Measurements from ENCODE around the gene ZNF205. TPM values are rescaled to one million over a fixed set of nuclear protein-coding genes. Genes with fewer than 3 reads are reported as not detected.

The ZNF205 gene
- total and polyA plus RNA-seq, 2 donors (not counting 1 experiment from before 2014, with no cell fraction given) = 3.4 to 16.0 TPM

GRCh38 chr16:3118204-3118790 is 5.9 kb downstream of the ZNF205 start:
- no peak overlapping the region for H3K9ac ChIP-seq (ENCODE audit: insufficient read depth, low read length)
- H3K4me3 ChIP-seq (replicated peaks in 1 of 4; ENCODE audit: control extremely low read depth in 1 of 4, insufficient read depth in 1 of 4, low read depth in 3 of 4, low read length in 4 of 4) = no peak overlapping the region
- no peak overlapping the region for H2AFZ ChIP-seq (ENCODE audit: low read length)
- H3K9me3 ChIP-seq (ENCODE audit: control insufficient read depth, insufficient read depth, low read depth, low read length) = no peaks in the 10 kb centered on the region
- no peak for DNase-seq (ENCODE audit: low read depth in 2 of 2)
- H3K27me3 ChIP-seq (ENCODE audit: control insufficient read depth, insufficient read depth, low read length) = no peaks in the 10 kb centered on the region
- peaks cover 16% of the 10 kb centered on the region for H3K36me3 ChIP-seq (ENCODE audit: control insufficient read depth, insufficient read depth, low read length)
- no peak overlapping the region for H3K4me2 ChIP-seq (ENCODE audit: extremely low read depth, insufficient read depth, low read length)
- peaks cover 4% of the 10 kb centered on the region for H3K4me1 ChIP-seq (ENCODE audit: control insufficient read depth, extremely low read depth, insufficient read depth, low read length)
- no peaks in the 10 kb centered on the region for H4K20me1 ChIP-seq (ENCODE audit: control insufficient read depth, extremely low read depth, insufficient read depth, low read length)
- H3K79me2 ChIP-seq (ENCODE audit: control insufficient read depth, insufficient read depth, low read length) = peaks cover 3% of the 10 kb centered on the region
- no peak overlapping the region for H3K27ac ChIP-seq (ENCODE audit: insufficient read depth, low read length)
- TF ChIP-seq EZH2 (IDR thresholded peaks at IDR 0.05; ENCODE audit: low read length, missing control alignments) = no peak
- TF ChIP-seq CTCF (conservative IDR thresholded peaks at IDR 0.05 in 1 of 2, IDR thresholded peaks at IDR 0.05 in 1 of 2; ENCODE audit: low read depth in 1 of 2, low read length in 2 of 2) = no peak

- Histone ChIP-seq H3K4me3 (replicated peaks in 1 of 4; ENCODE audit: control extremely low read depth in 1 of 4, insufficient read depth in 1 of 4, low read depth in 3 of 4, low read length in 4 of 4) (no peak overlapping the region), H4K20me1 (ENCODE audit: control insufficient read depth, extremely low read depth, insufficient read depth, low read length) (no peaks in the 10 kb centered on the region), H3K9ac (ENCODE audit: insufficient read depth, low read length) (no peak overlapping the region), H2AFZ (ENCODE audit: low read length) (no peak overlapping the region), H3K4me1 (ENCODE audit: control insufficient read depth, extremely low read depth, insufficient read depth, low read length) (peaks cover 4% of the 10 kb centered on the region), H3K27me3 (ENCODE audit: control insufficient read depth, insufficient read depth, low read length) (no peaks in the 10 kb centered on the region), H3K79me2 (ENCODE audit: control insufficient read depth, insufficient read depth, low read length) (peaks cover under 1% of the 10 kb centered on the region), H3K36me3 (ENCODE audit: control insufficient read depth, insufficient read depth, low read length) (peaks cover 16% of the 10 kb centered on the region), H3K27ac (ENCODE audit: insufficient read depth, low read length) (no peak overlapping the region), H3K4me2 (ENCODE audit: extremely low read depth, insufficient read depth, low read length) (no peak overlapping the region), H3K9me3 (ENCODE audit: control insufficient read depth, insufficient read depth, low read depth, low read length) (no peaks in the 10 kb centered on the region)
- no peak for DNase-seq (ENCODE audit: low read depth in 2 of 2)
- no peak for TF ChIP-seq CTCF (conservative IDR thresholded peaks at IDR 0.05 in 1 of 2, IDR thresholded peaks at IDR 0.05 in 1 of 2; ENCODE audit: low read depth in 1 of 2, low read length in 2 of 2)
- TF ChIP-seq EZH2 (IDR thresholded peaks at IDR 0.05; ENCODE audit: low read length, missing control alignments) = no peak
These were observed 6.5 kb downstream of the ZNF205 start for GRCh38 chr16:3118846-3119245.

- no peak overlapping the region for H3K9ac ChIP-seq (ENCODE audit: insufficient read depth, low read length)
- H3K9me3 ChIP-seq (ENCODE audit: control insufficient read depth, insufficient read depth, low read depth, low read length) = no peaks in the 10 kb centered on the region
- H3K27ac ChIP-seq (ENCODE audit: insufficient read depth, low read length) = no peak overlapping the region
- H2AFZ ChIP-seq (ENCODE audit: low read length) = no peak overlapping the region
- no peaks in the 10 kb centered on the region for H4K20me1 ChIP-seq (ENCODE audit: control insufficient read depth, extremely low read depth, insufficient read depth, low read length)
- no peak overlapping the region for H3K4me2 ChIP-seq (ENCODE audit: extremely low read depth, insufficient read depth, low read length)
- H3K4me1 ChIP-seq (ENCODE audit: control insufficient read depth, extremely low read depth, insufficient read depth, low read length) = peaks cover 3% of the 10 kb centered on the region
- DNase-seq (ENCODE audit: low read depth in 2 of 2) = no peak
- H3K36me3 ChIP-seq (ENCODE audit: control insufficient read depth, insufficient read depth, low read length) = peaks cover 16% of the 10 kb centered on the region
- no peaks in the 10 kb centered on the region for H3K79me2 ChIP-seq (ENCODE audit: control insufficient read depth, insufficient read depth, low read length)
- TF ChIP-seq CTCF (conservative IDR thresholded peaks at IDR 0.05 in 1 of 2, IDR thresholded peaks at IDR 0.05 in 1 of 2; ENCODE audit: low read depth in 1 of 2, low read length in 2 of 2) (no peak), EZH2 (IDR thresholded peaks at IDR 0.05; ENCODE audit: low read length, missing control alignments) (no peak)
- H3K27me3 ChIP-seq (ENCODE audit: control insufficient read depth, insufficient read depth, low read length) = no peaks in the 10 kb centered on the region
- H3K4me3 ChIP-seq (replicated peaks in 1 of 4; ENCODE audit: control extremely low read depth in 1 of 4, insufficient read depth in 1 of 4, low read depth in 3 of 4, low read length in 4 of 4) = no peak overlapping the region
These were observed 6.9 kb downstream of the ZNF205 start for GRCh38 chr16:3119286-3119685.
